Measurements from ENCODE around the gene RNF135.
"Not testable (repeated sequence)": the region's sequence is repeated elsewhere in the genome, so short reads cannot be mapped to it uniquely, and the experiment has no call there.

RNF135 gene

GRCh38 chr17:30992551-30992950 lies 21.7 kb downstream of the RNF135 start:
- Histone ChIP-seq H3K9me3 (ENCODE audit: control insufficient read depth, low read length) (no peaks in the 10 kb centered on the region), H3K9ac (ENCODE audit: low read length) (no peak overlapping the region), H3K4me3 (ENCODE audit: low read length) (no peak overlapping the region), H3K4me1 (ENCODE audit: control insufficient read depth, insufficient read depth, low read length) (no peaks in the 10 kb centered on the region), H3K36me3 (ENCODE audit: control insufficient read depth, insufficient read depth, low read length) (no peaks in the 10 kb centered on the region), H3K27me3 (ENCODE audit: control insufficient read depth, insufficient read depth, low read length) (no peaks in the 10 kb centered on the region)

GRCh38 chr17:30995347-30995746 lies 24.5 kb downstream of the RNF135 start:
- H3K9me3 ChIP-seq (ENCODE audit: control insufficient read depth, low read length), result no peaks in the 10 kb centered on the region
- H3K4me1 ChIP-seq (ENCODE audit: control insufficient read depth, insufficient read depth, low read length), result no peaks in the 10 kb centered on the region
- H3K36me3 ChIP-seq (ENCODE audit: control insufficient read depth, insufficient read depth, low read length), result no peaks in the 10 kb centered on the region
- H3K27me3 ChIP-seq (ENCODE audit: control insufficient read depth, insufficient read depth, low read length), result no peaks in the 10 kb centered on the region
- no peak overlapping the region for H3K9ac ChIP-seq (ENCODE audit: low read length)
- no peak overlapping the region for H3K4me3 ChIP-seq (ENCODE audit: low read length)

GRCh38 chr17:30996486-30996885 lies 25.6 kb downstream of the RNF135 start:
- Histone ChIP-seq H3K27me3 (ENCODE audit: control insufficient read depth, insufficient read depth, low read length) (no peaks in the 10 kb centered on the region), H3K9ac (ENCODE audit: low read length) (no peak overlapping the region), H3K4me3 (ENCODE audit: low read length) (no peak overlapping the region), H3K9me3 (ENCODE audit: control insufficient read depth, low read length) (no peaks in the 10 kb centered on the region), H3K4me1 (ENCODE audit: control insufficient read depth, insufficient read depth, low read length) (no peaks in the 10 kb centered on the region), H3K36me3 (ENCODE audit: control insufficient read depth, insufficient read depth, low read length) (no peaks in the 10 kb centered on the region)

- no peak overlapping the region for H3K9ac ChIP-seq (ENCODE audit: low read length)
- H3K9me3 ChIP-seq (ENCODE audit: control insufficient read depth, low read length), result no peaks in the 10 kb centered on the region
- H3K36me3 ChIP-seq (ENCODE audit: control insufficient read depth, insufficient read depth, low read length), result no peaks in the 10 kb centered on the region
- H3K27me3 ChIP-seq (ENCODE audit: control insufficient read depth, insufficient read depth, low read length), result no peaks in the 10 kb centered on the region
- no peak overlapping the region for H3K4me3 ChIP-seq (ENCODE audit: low read length)
- H3K4me1 ChIP-seq (ENCODE audit: control insufficient read depth, insufficient read depth, low read length), result no peaks in the 10 kb centered on the region
Measured at GRCh38 chr17:30997270-30997669, 26.4 kb downstream of the RNF135 start.

- Histone ChIP-seq H3K4me1 (ENCODE audit: control insufficient read depth, insufficient read depth, low read length) (no peaks in the 10 kb centered on the region), H3K36me3 (ENCODE audit: control insufficient read depth, insufficient read depth, low read length) (no peaks in the 10 kb centered on the region), H3K9ac (ENCODE audit: low read length) (no peak overlapping the region), H3K27me3 (ENCODE audit: control insufficient read depth, insufficient read depth, low read length) (no peaks in the 10 kb centered on the region), H3K9me3 (ENCODE audit: control insufficient read depth, low read length) (no peaks in the 10 kb centered on the region), H3K4me3 (ENCODE audit: low read length) (no peak overlapping the region)
Measured at GRCh38 chr17:30997842-30998241, 27.0 kb downstream of the RNF135 start.

- H3K27me3 ChIP-seq (ENCODE audit: control insufficient read depth, insufficient read depth, low read length), result no peaks in the 10 kb centered on the region
- no peaks in the 10 kb centered on the region for H3K9me3 ChIP-seq (ENCODE audit: control insufficient read depth, low read length)
- no peaks in the 10 kb centered on the region for H3K36me3 ChIP-seq (ENCODE audit: control insufficient read depth, insufficient read depth, low read length)
- H3K4me3 ChIP-seq (ENCODE audit: low read length), result no peak overlapping the region
- H3K4me1 ChIP-seq (ENCODE audit: control insufficient read depth, insufficient read depth, low read length), result no peaks in the 10 kb centered on the region
- H3K9ac ChIP-seq (ENCODE audit: low read length), result no peak overlapping the region
Measured at GRCh38 chr17:31002047-31002446, 31.2 kb downstream of the RNF135 start.

GRCh38 chr17:31003225-31003866 lies 32.5 kb downstream of the RNF135 start:
- no peak overlapping the region for H3K9ac ChIP-seq (ENCODE audit: low read length)
- no peaks in the 10 kb centered on the region for H3K36me3 ChIP-seq (ENCODE audit: control insufficient read depth, insufficient read depth, low read length)

GRCh38 chr17:31004160-31004559 lies 33.3 kb downstream of the RNF135 start:
- H3K9me3 ChIP-seq (ENCODE audit: control insufficient read depth, low read length), result no peaks in the 10 kb centered on the region
- H3K27me3 ChIP-seq (ENCODE audit: control insufficient read depth, insufficient read depth, low read length), result no peaks in the 10 kb centered on the region
- H3K4me1 ChIP-seq (ENCODE audit: control insufficient read depth, insufficient read depth, low read length), result peaks cover 4% of the 10 kb centered on the region
- H3K4me3 ChIP-seq (ENCODE audit: low read length), result no peak overlapping the region
- no peak overlapping the region for H3K9ac ChIP-seq (ENCODE audit: low read length)
- no peaks in the 10 kb centered on the region for H3K36me3 ChIP-seq (ENCODE audit: control insufficient read depth, insufficient read depth, low read length)

More at GRCh38 chr17:31003225-31003866, 32.5 kb downstream of the RNF135 start:
- Histone ChIP-seq H3K4me1 (ENCODE audit: control insufficient read depth, insufficient read depth, low read length) (peaks cover 4% of the 10 kb centered on the region), H3K9me3 (ENCODE audit: control insufficient read depth, low read length) (no peaks in the 10 kb centered on the region), H3K27me3 (ENCODE audit: control insufficient read depth, insufficient read depth, low read length) (no peaks in the 10 kb centered on the region), H3K4me3 (ENCODE audit: low read length) (no peak overlapping the region)

- Histone ChIP-seq H3K36me3 (ENCODE audit: control insufficient read depth, insufficient read depth, low read length) (no peaks in the 10 kb centered on the region), H3K9ac (ENCODE audit: low read length) (peak overlapping the region; percentile 76), H3K4me3 (ENCODE audit: low read length) (peak overlapping the region; percentile 69), H3K27me3 (ENCODE audit: control insufficient read depth, insufficient read depth, low read length) (no peaks in the 10 kb centered on the region), H3K4me1 (ENCODE audit: control insufficient read depth, insufficient read depth, low read length) (peaks cover 4% of the 10 kb centered on the region), H3K9me3 (ENCODE audit: control insufficient read depth, low read length) (no peaks in the 10 kb centered on the region)
Measured at GRCh38 chr17:31007695-31008373, 37.0 kb downstream of the RNF135 start.

GRCh38 chr17:31008374-31009041 lies 37.7 kb downstream of the RNF135 start:
- H3K9me3 ChIP-seq (ENCODE audit: control insufficient read depth, low read length), result no peaks in the 10 kb centered on the region
- no peaks in the 10 kb centered on the region for H3K36me3 ChIP-seq (ENCODE audit: control insufficient read depth, insufficient read depth, low read length)
- H3K9ac ChIP-seq (ENCODE audit: low read length), result peak overlapping the region; percentile 76
- peaks cover 4% of the 10 kb centered on the region for H3K4me1 ChIP-seq (ENCODE audit: control insufficient read depth, insufficient read depth, low read length)
- H3K4me3 ChIP-seq (ENCODE audit: low read length), result peak overlapping the region; percentile 69
- H3K27me3 ChIP-seq (ENCODE audit: control insufficient read depth, insufficient read depth, low read length), result no peaks in the 10 kb centered on the region

- H3K36me3 ChIP-seq (ENCODE audit: control insufficient read depth, insufficient read depth, low read length); H3K27me3 ChIP-seq (ENCODE audit: control insufficient read depth, insufficient read depth, low read length); H3K9me3 ChIP-seq (ENCODE audit: control insufficient read depth, low read length); H3K4me1 ChIP-seq (ENCODE audit: control insufficient read depth, insufficient read depth, low read length): not testable (repeated sequence)
- peak overlapping the region; percentile 69 for H3K4me3 ChIP-seq (ENCODE audit: low read length)
- H3K9ac ChIP-seq (ENCODE audit: low read length), result peak overlapping the region; percentile 76
Measured at GRCh38 chr17:31009042-31009702, 38.3 kb downstream of the RNF135 start.

GRCh38 chr17:31010014-31010413 lies 39.2 kb downstream of the RNF135 start:
- not testable (repeated sequence) for H3K27me3 ChIP-seq (ENCODE audit: control insufficient read depth, insufficient read depth, low read length); H3K9me3 ChIP-seq (ENCODE audit: control insufficient read depth, low read length); H3K4me3 ChIP-seq (ENCODE audit: low read length); H3K4me1 ChIP-seq (ENCODE audit: control insufficient read depth, insufficient read depth, low read length); H3K9ac ChIP-seq (ENCODE audit: low read length); H3K36me3 ChIP-seq (ENCODE audit: control insufficient read depth, insufficient read depth, low read length)

All from mucosa of stomach (tissue), 1 donor.